ENCODE results near the gene TRAM2. TPM values are rescaled to one million over a fixed set of nuclear protein-coding genes. Genes with fewer than 3 reads are reported as not detected.

Gene TRAM2
- total and polyA plus RNA-seq, 4 donors, result 7.3 to 20.3 (median 13.0) TPM

GRCh38 chr6:52516943-52517342, 59.9 kb downstream of the TRAM2 start:
- no peaks in the 10 kb centered on the region for H3K9me3 ChIP-seq (ENCODE audit: control insufficient read depth in 4 of 4, low read length in 3 of 4)
- H3K9ac ChIP-seq (ENCODE audit: low read depth in 1 of 2, low read length in 2 of 2), result peak overlapping the region in 1 of 2 donors; percentile 66
- no peak for DNase-seq (ENCODE audit: low spot score)
- H3K27me3 ChIP-seq (ENCODE audit: control insufficient read depth in 4 of 4, insufficient read depth in 4 of 4, low read length in 3 of 4), result no peaks in the 10 kb centered on the region
- peaks cover 10 to 41% (median 17%) of the 10 kb centered on the region in 4 donors for H3K4me1 ChIP-seq (ENCODE audit: control insufficient read depth in 4 of 4, insufficient read depth in 4 of 4, low read length in 3 of 4)
- H3K27ac ChIP-seq (ENCODE audit: low read depth in 1 of 2, low read length in 2 of 2), result peak overlapping the region; percentile 96 to 99
- H3K36me3 ChIP-seq (ENCODE audit: control insufficient read depth in 4 of 4, insufficient read depth in 3 of 4, low read depth in 1 of 4, low read length in 3 of 4), result peaks cover 2 to 11% (median 3%) of the 10 kb centered on the region in 4 donors
- WGBS, result 97% methylated on average over 3 of the region's 3 CpGs
- no peak overlapping the region for H3K4me3 ChIP-seq (ENCODE audit: low read depth in 1 of 3, low read length in 3 of 3)
- TF ChIP-seq CTCF (IDR thresholded peaks at IDR 0.05; ENCODE audit: low read depth, low read length, missing input control) (no peak), ATF3 (IDR thresholded peaks at IDR 0.05) (no peak), FOXA1 (IDR thresholded peaks at IDR 0.05) (no peak), FOXA2 (IDR thresholded peaks at IDR 0.05) (no peak), HNF4A (conservative IDR thresholded peaks at IDR 0.05) (no peak), REST (IDR thresholded peaks at IDR 0.05) (no peak), TAF1 (conservative IDR thresholded peaks at IDR 0.05) (no peak), RAD21 (IDR thresholded peaks at IDR 0.05) (no peak), SP1 (IDR thresholded peaks at IDR 0.05) (no peak), EGR1 (IDR thresholded peaks at IDR 0.05; ENCODE audit: low read depth in 2 of 2) (no peak), HNF4G (IDR thresholded peaks at IDR 0.05) (no peak), GABPA (IDR thresholded peaks at IDR 0.05 in 1 of 2, conservative IDR thresholded peaks at IDR 0.05 in 1 of 2) (no peak), ZBTB33 (IDR thresholded peaks at IDR 0.05) (no peak), MAX (IDR thresholded peaks at IDR 0.05) (no peak), YY1 (IDR thresholded peaks at IDR 0.05) (no peak), RXRA (IDR thresholded peaks at IDR 0.05) (no peak), JUND (IDR thresholded peaks at IDR 0.05) (no peak), NR2F2 (IDR thresholded peaks at IDR 0.05) (no peak)

All from liver (tissue), 9 donors.